Left lung (tissue), 10 donors: Measurements from ENCODE around the gene SPINK8. TPM values are rescaled to one million over a fixed set of nuclear protein-coding genes. Genes with fewer than 3 reads are reported as not detected.
"Not testable (repeated sequence)": the region's sequence is repeated elsewhere in the genome, so short reads cannot be mapped to it uniquely, and the experiment has no call there.

Source experiments
- ATAC-seq: fragments of 200-7000 bp; cut with Tn5 transposase; one replicate; pipeline ENCODE4 v1.9.1; 2020; ENCODE audit warnings: moderate library complexity
- DNase-seq, 4 donors: peaks; one replicate each; pipeline ENCODE4 v3.0.0-alpha.2; 2013 to 2020
- H3K27ac ChIP-seq, 2 donors: fragments of 200-600 bp; sonication (generic) in 1 of 2; one replicate each; pipeline versions ENCODE4 v1.5.0 to v1.8.0; 2020 to 2021
- H3K27me3 ChIP-seq, 2 donors: fragments of 200-600 bp; sonication (generic) in 1 of 2; one replicate each; pipeline versions ENCODE4 v1.5.0 to v1.8.0; 2020 to 2021
- H3K36me3 ChIP-seq, 2 donors: fragments of 200-600 bp; sonication (generic) in 1 of 2; one replicate each; pipeline versions ENCODE4 v1.5.0 to v1.8.0; 2020 to 2021
- H3K4me1 ChIP-seq, 2 donors: fragments of 200-600 bp; one replicate each; pipeline ENCODE4 v1.8.0; 2021
- H3K4me3 ChIP-seq, 2 donors: fragments of 200-600 bp; sonication (generic) in 1 of 2; one replicate each; pipeline versions ENCODE4 v1.5.0 to v1.8.0; 2020 to 2021; ENCODE audit warnings: mild to moderate bottlenecking in 1 of 2
- H3K9me3 ChIP-seq, 2 donors: fragments of 200-600 bp; sonication (generic) in 1 of 2; one replicate each; pipeline versions ENCODE4 v1.5.0 to v1.8.0; 2020 to 2021
- intact Hi-C, 2 donors: fragments of 100-400 bp; cut with DNase I; formaldehyde crosslinking; loops; one replicate each; pipeline versions ENCODE4 v1.11.2 to v1.14.2; 2022
- polyA plus RNA-seq, 6 donors: library from polyadenylated mRNA; unstranded; fragments of 120-200 nt; gene quantifications; one replicate each; pipeline ENCODE4 v1.2.1, GENCODE V29; 2013; ENCODE audit not compliant: insufficient read length in 6 of 6
- total RNA-seq, 2 donors: library from RNA; stranded (reverse); fragmentation: NEBNext Ultra II Directional; extraction: Animal tissue kit (Norgen Biotek cat#: 25700); gene quantifications; one replicate each; pipeline ENCODE4 v1.2.1, GENCODE V29; 2021
- TF ChIP-seq, protein P1 (sequence below), 2 donors: fragments of 200-600 bp; sonication (generic) in 1 of 2; IDR thresholded peaks; one replicate each; pipeline versions ENCODE4 v1.5.0 to v1.8.0; 2021; ENCODE audit warnings: antibody characterized with exemption in 2 of 2
- donor health status: DM: no; HTN: yes; CAD: no.
- donor health status: DM: no; HTN: no; CAD: no.

The SPINK8 gene
- total and polyA plus RNA-seq, 8 donors = not detected

DNA sequence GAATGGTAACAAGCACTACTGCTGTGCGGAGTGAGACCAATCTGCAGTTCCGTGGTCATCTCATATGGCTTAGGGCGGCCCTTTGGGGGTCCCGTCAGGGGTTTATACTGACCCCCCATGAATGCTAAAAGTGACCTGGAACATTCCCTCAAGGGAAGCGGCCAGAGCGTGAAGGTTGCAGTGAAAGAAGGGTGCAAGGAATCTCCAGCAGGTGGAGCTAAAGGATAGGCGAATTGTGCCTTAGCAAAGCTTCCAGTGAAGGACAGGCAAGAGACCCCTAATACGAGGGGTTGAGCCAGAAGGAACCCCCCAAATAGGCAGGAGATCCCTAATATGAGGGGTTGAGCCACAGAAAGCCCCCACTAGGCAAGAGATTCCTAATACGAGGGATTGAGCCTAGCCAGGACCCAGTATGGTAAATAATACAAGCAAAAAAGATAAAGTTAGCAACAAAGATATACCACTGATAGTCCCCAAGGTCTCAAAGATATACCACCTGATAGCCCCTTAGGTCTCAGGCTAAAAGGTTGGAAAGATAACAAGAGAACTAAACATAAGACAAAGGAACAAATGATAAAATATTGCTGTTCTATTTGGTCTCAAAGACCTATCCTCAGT, 59.8 kb downstream of the SPINK8 start:
- intact Hi-C loops = loop anchor here in 1 of 2 donors (5.0 kb wide), 1 partner anchor 164 kb away; no protein-coding TSS in a partner anchor
- TF ChIP-seq, protein P1, sequence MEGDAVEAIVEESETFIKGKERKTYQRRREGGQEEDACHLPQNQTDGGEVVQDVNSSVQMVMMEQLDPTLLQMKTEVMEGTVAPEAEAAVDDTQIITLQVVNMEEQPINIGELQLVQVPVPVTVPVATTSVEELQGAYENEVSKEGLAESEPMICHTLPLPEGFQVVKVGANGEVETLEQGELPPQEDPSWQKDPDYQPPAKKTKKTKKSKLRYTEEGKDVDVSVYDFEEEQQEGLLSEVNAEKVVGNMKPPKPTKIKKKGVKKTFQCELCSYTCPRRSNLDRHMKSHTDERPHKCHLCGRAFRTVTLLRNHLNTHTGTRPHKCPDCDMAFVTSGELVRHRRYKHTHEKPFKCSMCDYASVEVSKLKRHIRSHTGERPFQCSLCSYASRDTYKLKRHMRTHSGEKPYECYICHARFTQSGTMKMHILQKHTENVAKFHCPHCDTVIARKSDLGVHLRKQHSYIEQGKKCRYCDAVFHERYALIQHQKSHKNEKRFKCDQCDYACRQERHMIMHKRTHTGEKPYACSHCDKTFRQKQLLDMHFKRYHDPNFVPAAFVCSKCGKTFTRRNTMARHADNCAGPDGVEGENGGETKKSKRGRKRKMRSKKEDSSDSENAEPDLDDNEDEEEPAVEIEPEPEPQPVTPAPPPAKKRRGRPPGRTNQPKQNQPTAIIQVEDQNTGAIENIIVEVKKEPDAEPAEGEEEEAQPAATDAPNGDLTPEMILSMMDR (IDR thresholded peaks at IDR 0.05) = peak; percentile 75 to 84
- Histone ChIP-seq H3K9me3 (no peaks in the 10 kb centered on the region), H3K36me3 (peaks cover 0 to 12% of the 10 kb centered on the region in 2 donors), H3K4me3 (no peak overlapping the region), H3K27me3 (no peaks in the 10 kb centered on the region), H3K4me1 (peaks cover 0 to 5% of the 10 kb centered on the region in 2 donors), H3K27ac (no peak overlapping the region)
- DNase-seq (peak in 2 of 4 donors; percentile 54 to 68), ATAC-seq (peak; percentile 85)

DNA sequence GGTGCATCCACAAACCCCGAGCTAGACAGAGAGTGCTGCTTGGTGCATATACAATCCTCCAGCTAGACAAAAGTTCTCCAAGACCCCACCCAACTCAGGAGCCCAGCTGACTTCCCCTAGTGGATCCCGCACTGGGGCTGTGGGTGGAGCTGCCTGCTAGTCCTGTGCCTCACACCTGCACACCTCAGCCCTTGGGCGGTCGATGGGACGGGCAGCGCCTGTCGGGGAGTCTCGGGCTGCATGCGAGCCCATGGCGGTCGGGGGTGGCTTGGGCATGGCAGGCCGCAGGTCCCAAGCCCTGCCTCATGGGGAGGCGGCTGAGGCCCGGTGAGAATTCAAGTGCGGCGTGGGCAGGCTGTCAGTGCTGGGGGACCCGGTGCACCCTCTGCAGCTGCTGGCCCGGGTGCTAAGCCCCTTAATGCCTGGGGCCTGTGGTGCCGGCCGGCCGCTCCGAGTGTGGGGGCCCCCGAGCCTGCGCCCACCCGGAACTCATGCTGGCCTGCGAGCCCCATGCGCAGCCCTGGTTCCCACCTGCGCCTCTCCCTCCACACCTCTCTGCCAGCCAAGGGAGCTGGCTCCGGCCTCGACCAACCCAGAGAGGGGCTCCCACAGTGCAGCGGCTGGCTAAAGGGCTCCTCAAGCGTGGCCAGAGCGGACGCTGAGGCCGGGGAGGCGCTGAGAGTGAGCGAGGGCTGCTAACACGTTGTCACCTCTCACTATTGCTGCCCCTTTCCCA, 61.5 kb downstream of the SPINK8 start:
- no peak overlapping the region for H3K4me3 ChIP-seq
- peaks cover 0 to 29% of the 10 kb centered on the region in 2 donors for H3K36me3 ChIP-seq
- intact Hi-C loops = loop anchor here in 1 of 2 donors (5.0 kb wide), 1 partner anchor 165 kb away; no protein-coding TSS in a partner anchor
- no peaks in the 10 kb centered on the region for H3K27me3 ChIP-seq
- no peaks in the 10 kb centered on the region for H3K9me3 ChIP-seq
- peak in 1 of 4 donors; percentile 76 for DNase-seq
- H3K27ac ChIP-seq = no peak overlapping the region
- TF ChIP-seq, protein P1 (IDR thresholded peaks at IDR 0.05) = no peak
- H3K4me1 ChIP-seq = peaks cover 0 to 8% of the 10 kb centered on the region in 2 donors
- ATAC-seq = no peak

DNA sequence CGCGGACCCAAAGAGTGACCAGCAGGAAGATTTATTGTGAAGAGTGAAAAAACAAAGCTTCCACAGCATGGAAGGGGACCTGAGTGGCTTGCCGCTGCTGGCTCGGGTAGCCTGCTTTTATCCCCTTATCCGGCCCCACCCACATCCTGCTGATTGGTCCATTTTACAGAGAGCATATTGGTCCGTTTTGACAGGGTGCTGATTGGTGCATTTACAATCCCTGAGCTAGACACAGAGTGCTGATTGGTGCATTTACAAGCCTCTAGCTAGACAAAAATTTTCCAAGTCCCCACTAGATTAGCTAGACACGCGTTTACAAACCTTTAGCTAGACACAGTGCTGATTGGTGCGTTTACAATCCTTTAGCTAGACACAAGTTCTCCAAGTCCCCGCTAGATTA, 62.2 kb downstream of the SPINK8 start:
- not testable (repeated sequence) for ATAC-seq, DNase-seq, H3K27ac ChIP-seq, H3K9me3 ChIP-seq, H3K27me3 ChIP-seq, H3K4me1 ChIP-seq, H3K4me3 ChIP-seq
- intact Hi-C loops = loop anchor here in 1 of 2 donors (5.0 kb wide), 1 partner anchor 166 kb away; no protein-coding TSS in a partner anchor
- H3K36me3 ChIP-seq = peaks cover 0 to 35% of the 10 kb centered on the region in 2 donors

DNA sequence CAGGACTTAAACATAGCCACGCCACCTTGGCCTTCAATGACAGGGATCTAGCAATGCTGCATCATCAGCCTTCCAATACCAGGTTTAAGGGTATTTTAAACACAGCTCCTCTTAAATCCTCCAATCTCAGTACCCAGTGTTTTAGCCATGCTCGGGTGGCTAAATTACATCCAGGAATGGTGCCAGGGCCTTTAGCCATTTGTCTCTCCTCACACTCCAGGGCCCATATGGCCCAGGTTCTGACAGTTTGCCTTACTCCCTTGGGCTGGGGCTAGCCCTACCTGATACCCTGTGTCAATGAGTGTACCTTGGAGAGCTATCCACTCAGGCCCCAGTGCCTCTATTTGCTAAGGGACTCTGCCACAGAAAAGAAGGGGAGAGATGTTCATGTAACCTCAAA, 63.2 kb downstream of the SPINK8 start:
- Histone ChIP-seq H3K9me3 (no peaks in the 10 kb centered on the region), H3K27me3 (no peaks in the 10 kb centered on the region), H3K4me3 (no peak overlapping the region), H3K27ac (no peak overlapping the region), H3K4me1 (peaks cover 0 to 8% of the 10 kb centered on the region in 2 donors), H3K36me3 (peaks cover 0 to 42% of the 10 kb centered on the region in 2 donors)
- TF ChIP-seq, protein P1 (IDR thresholded peaks at IDR 0.05) = no peak
- DNase-seq (no peak), ATAC-seq (no peak)
- intact Hi-C loops = loop anchor here in 1 of 2 donors (5.0 kb wide), 1 partner anchor 167 kb away; no protein-coding TSS in a partner anchor

DNA sequence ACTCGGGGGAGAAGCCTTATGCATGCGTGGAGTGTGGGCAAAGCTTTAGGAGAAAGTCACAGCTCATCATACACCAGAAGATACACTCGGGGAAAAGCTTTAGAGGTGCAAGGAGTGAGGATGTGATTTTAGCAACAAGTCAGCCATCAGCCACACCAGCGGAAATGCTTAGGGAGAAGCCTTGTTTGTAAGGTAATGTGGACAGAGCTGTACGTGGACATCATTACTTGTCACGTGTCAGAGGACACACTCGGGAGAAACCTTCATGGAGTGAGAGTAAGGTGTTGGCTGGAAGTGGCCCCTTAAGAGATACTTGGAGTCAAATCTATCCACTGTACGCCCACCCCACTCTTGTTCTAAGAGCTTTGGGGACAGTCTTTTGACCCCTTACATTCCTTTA, 63.9 kb downstream of the SPINK8 start:
- ATAC-seq (no peak), DNase-seq (no peak)
- no peak overlapping the region for H3K4me3 ChIP-seq
- intact Hi-C loops = no loop called here
- H3K9me3 ChIP-seq = no peaks in the 10 kb centered on the region
- H3K27ac ChIP-seq = no peak overlapping the region
- peaks cover 0 to 8% of the 10 kb centered on the region in 2 donors for H3K4me1 ChIP-seq
- TF ChIP-seq, protein P1 (IDR thresholded peaks at IDR 0.05) = no peak
- no peaks in the 10 kb centered on the region for H3K27me3 ChIP-seq
- H3K36me3 ChIP-seq = peaks cover 0 to 43% of the 10 kb centered on the region in 2 donors
